HTR-8/SVneo (cell line): ENCODE results near the gene TSC2.

Experiments
- DNase-seq: peaks from one replicate; pipeline ENCODE4 v3.0.0; 2011; ENCODE audit warnings: low spot score, mixed read lengths; ENCODE audit not compliant: insufficient read length
- FAIRE-seq: peaks from 2 replicates; lab custom pipeline; 2011; peaks lifted over from hg19 to GRCh38; lab: Jason Lieb, UNC

Gene TSC2

DNA sequence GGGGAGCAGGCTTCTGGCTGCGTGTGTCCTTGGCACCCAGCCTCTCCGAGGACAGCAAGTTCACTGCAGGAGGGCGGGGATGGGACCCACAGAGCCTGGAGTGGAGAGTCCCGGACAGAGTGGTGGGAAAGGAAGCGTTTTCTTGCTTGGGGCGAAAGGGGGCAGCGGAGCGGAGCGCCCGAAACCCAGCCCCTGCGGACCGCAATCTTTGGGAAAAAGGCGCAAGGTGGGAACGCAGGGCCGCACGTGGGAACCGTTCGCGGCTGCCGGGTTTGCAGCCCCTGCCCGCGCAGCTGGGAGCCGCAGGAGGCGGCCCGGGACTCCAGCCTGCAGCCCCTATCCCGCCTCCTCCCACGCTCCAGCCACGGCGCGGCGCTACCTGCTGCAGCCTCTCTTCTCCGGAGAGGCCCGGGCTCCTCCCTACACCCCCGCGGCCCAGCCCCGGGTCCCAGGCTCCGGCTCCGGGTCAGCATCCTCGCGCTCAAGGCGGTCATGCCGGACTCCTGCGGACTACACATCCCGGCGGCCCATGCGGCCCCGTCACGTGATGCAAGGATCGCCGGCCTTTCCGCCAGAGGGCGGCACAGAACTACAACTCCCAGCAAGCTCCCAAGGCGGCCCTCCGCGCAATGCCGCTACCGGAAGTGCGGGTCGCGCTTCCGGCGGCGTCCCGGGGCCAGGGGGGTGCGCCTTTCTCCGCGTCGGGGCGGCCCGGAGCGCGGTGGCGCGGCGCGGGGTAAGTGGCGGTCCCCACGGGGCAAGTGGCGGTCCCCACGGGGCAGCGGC, at the start of gene TSC2, which contains the start of gene NTHL1:
Gene TSC2 (plus strand): TSS at position 656 of the 786 bp plus-strand sequence. CDS start 631 bp downstream, outside the sequence.
Gene NTHL1 (minus strand): TSS at position 505 of the 786 bp plus-strand sequence. CDS start 11 bp downstream, at position 494.
- DNase-seq, result peak; percentile 98
- peak; percentile 95 for FAIRE-seq

DNA sequence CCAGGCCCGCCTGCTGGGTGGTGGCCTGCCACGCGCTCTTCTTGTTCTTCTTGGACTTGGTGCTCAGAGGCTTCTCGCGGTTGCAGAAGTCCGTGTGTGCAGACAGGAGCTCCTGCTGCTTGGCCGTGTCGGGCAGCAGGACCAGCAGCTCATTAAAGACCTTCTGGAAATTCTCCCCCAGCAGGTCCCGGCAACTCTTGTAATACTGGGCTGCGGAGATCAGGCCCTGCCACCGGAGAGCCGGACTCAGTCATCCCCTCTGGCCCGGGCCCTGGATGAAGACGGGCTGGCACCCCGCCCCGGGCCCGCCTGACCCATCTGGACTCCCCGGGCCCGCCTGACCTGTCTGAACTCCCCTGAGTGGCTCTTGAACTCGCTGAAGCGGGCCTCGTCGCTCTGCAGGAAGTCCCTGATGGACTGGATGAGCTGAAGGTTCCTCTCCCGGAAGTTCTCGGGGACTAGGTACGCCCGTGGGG, 49.4 kb upstream of the TSC2 start:
- FAIRE-seq (no peak), DNase-seq (no peak)

DNA sequence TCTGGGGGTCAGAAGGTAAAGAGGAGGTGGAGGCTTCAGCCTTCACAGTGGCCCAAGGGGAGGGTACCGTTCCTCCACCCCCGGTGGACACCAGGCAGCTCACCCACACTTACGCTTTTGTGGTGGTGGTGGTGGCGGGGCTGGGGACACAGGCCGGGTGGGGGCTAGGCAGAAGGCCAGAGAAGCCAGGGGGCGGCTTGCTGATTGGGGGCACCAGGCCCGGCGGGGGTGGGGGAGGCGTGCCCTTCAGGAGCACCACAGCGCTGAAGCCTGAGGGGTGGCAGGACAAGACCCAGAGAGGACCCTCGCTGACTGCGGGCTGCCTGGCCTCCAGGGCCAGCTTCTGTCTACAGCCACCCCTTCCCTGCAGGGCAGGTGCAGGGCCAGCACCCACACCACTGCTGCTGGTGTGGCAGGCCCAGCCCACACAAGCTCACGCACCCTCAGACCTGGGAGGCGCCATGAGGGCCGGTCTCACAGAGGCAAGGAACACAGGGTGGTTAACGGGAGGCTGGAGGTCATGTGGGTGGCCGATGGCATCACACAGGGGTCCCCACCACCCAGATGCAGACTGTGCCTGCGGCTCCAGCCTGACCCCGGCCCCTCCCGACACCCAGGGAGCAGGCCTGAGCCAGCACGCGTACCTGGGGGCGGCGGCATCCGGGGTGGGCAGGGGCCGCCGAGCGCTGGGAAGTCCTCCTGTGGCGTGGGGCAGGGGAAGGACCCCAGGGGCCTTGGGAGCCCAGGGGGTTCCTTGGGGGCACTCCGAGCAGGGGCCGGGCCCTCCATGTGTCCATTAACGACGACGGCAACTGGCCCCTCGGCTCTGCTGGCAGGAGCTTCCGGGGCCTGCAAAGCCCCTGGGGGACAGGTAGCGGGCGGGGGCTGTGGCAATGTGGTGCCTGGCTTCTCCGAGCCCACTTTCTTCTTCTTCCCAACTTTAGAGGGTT, 48.7 kb upstream of the TSC2 start:
- FAIRE-seq, result no peak

GRCh38 chr16:1999866-2000514, 47.8 kb upstream of the TSC2 start:
- DNase-seq, result no peak
- no peak for FAIRE-seq

More for the DNA sequence above, 48.7 kb upstream of the TSC2 start:
- DNase-seq, result no peak

DNA sequence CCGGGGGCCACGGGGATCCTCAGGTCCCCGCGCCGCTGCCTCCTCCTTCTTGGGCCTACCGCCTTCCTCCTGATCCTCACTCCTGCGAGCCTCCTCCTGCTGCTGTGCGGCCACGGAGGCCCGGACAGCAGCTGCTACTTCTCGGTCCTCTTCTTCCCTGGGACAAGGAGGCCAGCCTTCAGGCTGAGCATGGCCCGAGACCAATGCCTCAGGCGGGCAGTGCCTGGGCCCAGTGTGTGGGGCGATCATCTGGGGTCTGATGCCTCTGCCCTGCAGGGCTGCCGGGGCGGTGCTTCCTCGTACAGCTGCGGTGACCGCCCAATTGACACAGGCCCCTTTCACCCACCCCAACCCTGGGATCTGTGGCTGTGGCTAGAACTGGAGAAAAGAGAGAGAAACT, 46.8 kb upstream of the TSC2 start:
- FAIRE-seq (no peak), DNase-seq (no peak)

GRCh38 chr16:2001456-2002355, 46.1 kb upstream of the TSC2 start:
- no peak for DNase-seq
- FAIRE-seq, result no peak

DNA sequence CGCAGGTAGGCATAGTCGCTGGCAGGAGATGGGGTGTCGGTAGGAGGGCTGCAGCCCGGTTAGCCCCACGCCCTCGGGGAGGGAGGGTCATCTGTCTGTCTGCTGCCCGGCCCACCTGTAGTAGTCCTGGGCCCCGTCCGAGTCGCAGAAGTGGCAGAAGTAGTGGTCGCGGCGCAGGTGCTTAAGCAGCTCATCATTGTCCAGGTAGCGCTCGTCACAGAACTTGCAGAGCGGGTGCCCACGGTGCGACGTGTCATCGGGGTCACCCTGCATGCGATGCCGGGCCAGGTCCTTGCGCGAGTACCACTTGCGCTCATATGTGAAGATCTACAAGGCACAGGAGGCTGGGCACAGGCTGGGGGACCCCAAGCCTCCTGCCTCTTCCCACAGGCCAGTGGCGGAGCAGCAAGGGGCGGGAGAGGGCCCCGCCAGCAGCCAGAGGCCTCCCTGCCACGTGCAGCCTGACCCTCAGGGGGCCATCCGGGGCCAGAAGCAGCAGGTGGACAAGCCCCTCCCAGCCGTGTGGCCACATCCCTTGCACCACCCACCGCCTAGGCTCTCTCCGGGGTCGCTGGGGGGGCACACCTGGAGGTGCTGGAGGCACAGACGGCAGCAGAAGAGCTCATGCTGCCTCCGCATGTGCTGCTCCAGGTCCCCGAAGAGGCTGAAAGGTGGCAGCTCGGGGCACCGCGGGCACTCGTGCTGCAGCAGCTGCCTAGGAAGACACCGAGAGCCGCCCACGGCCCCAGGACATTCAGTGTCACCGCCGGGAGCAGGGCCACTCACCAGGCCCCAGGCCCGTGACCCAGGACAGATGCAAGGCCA, 45.2 kb upstream of the TSC2 start:
- DNase-seq (no peak), FAIRE-seq (no peak)

DNA sequence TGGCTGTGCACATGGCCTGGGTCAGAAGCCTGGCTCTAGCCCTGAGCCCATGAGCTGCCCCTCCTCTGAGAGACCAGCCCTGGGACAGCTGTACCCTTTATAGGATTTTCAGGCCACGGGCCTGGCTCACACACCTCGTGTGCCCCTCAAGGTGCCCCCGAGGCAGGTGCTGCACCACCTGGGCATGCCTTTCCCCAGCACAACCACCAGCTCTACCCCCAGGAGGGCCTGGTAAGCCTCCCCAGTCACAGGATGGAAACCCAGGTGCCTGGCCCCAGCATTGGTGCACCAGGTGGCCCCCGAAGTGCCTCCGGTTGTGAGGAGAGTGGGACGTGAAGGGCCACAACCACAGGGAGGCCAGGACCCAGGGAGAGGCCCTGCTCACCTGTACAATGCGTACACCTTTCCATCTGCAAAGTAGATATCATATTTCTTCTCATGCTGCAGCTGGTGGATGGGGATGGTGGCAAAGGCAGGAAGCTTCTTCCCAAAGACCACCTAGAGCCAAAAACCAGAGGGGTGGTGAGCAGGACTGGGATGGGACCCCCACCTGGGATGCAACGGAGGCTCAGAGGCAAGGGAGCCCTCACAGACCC, 44.5 kb upstream of the TSC2 start:
- DNase-seq (no peak), FAIRE-seq (no peak)

DNA sequence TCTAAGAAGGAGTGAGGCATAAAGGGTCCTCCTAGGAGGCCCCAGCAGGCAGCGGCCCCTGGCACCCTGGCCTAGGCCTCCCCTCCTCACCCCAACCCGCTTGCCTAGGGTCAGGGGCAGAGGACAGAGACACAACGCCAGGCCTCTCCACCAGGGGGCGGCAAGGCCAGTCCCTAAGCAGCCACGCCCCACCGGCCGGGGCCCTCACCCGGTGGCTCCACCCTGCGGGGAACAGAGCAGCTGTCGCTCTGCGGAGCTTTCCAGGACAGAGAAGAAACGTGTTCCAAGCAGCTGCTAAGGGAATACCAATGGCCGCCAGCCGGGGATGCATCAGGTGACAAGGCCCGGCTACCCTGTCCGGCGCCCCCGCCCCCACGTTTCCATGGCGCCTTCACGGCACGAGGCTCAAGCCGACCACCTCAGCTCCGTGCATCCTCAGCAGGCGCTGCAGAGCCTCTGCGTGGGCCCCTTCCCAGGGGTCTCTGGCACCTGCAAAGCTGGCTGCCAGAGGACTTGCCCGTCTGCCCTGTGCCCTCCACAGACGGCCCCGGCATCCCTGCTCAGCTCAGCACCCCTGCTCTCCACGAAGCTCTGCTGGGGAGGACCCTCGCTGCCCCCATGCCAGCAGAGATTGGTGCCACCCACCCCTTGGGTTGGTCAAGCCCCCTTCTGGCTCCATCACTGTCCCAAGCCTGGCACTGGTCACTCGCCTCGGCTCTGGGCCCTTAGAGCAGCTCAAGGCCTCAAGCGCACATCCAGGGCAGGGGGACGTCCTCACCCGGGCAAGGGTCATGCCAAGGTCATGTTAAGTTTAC, 43.8 kb upstream of the TSC2 start:
- DNase-seq (peak; percentile 77), FAIRE-seq (peak; percentile 52)

- FAIRE-seq (no peak), DNase-seq (no peak)
These were observed 42.8 kb upstream of the TSC2 start for GRCh38 chr16:2004795-2005517.

- no peak for DNase-seq
- no peak for FAIRE-seq
These were observed 42.1 kb upstream of the TSC2 start for GRCh38 chr16:2005646-2006045.

- no peak for FAIRE-seq
These were observed 41.5 kb upstream of the TSC2 start for GRCh38 chr16:2006317-2006716.

DNA sequence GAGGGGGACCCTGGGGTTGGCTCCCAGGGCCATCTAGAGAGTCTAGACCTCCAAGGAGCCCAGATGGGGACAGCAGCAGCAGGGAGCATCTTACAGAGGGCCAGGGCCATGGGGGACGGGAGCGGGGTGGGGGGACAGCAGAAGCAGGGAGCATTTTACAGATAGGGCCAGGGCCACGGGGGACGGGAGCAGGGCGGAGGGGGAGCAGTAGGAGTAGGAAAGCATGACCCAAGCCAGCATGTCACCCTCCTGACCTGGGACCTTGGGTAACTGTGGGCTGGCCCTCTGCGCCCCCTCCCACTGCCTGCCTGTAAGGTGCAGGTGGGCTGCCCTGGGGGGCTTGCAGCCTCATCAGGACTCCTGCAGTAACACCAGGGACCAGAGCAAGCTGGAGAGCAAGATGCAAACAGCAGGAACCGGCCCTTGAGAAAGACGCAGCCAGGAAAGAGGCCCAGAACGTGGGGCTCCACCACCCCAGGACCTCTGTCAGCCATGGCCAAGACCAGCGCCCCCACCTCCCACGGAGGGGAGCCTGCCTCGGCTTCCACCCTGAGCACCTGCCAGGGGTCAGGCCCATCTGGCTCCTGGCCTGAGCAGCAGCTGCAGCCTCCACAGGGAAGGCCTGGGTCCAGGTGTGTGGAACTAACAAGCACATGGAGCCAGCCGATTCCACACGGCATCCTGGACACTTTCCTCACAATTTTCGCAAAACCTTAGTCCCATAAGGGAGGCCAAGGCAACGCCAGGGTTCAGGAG, 40.5 kb upstream of the TSC2 start:
- DNase-seq, result no peak
- no peak for FAIRE-seq

More at GRCh38 chr16:2006317-2006716, 41.5 kb upstream of the TSC2 start:
- no peak for DNase-seq

DNA sequence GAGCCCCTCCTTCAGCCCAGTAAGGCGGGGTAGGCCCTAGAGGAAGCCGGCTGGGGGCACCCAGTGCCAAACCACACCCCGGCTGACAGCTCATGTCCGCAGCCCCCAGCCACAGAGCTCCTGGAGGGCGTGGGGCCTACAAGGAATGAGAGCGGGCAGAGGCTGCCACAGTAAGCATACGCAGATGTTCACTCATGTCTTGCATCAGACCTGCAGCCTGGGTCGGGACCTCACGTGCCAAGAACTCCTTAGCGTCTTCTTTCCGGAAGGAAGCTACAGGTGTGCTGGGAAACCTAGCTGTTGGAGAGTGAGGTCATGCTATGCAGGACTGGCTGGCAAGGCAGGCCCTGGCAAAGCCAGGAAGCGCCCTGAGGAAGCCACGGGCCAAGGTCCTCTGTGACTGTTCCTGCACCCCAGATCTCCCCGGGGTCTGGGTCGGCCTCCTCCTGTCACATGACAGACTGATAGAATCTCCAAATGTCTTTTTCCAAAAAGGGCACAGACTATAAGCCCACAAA, 39.7 kb upstream of the TSC2 start:
- DNase-seq (no peak), FAIRE-seq (no peak)

- DNase-seq (no peak), FAIRE-seq (peak; percentile 4)
These were observed 39.1 kb upstream of the TSC2 start for GRCh38 chr16:2008631-2009163.
